GM12892 (cell line): Measurements from ENCODE around the gene CCDC30.

Source experiments
- POLR2A ChIP-seq: IDR thresholded peaks from 2 replicates; pipeline ENCODE4 v1.6.1; 2011; ENCODE audit warnings: low read depth, low read length, control low read depth
- POLR2AphosphoS5 ChIP-seq: IDR thresholded peaks from 2 replicates; pipeline ENCODE4 v1.6.1; 2011; ENCODE audit warnings: low read depth, low read length, control low read depth
- TAF1 ChIP-seq: IDR thresholded peaks from 2 replicates; pipeline ENCODE4 v1.6.1; 2011; ENCODE audit warnings: low read depth, mild to moderate bottlenecking, control low read depth, low read length, borderline replicate concordance

DNA sequence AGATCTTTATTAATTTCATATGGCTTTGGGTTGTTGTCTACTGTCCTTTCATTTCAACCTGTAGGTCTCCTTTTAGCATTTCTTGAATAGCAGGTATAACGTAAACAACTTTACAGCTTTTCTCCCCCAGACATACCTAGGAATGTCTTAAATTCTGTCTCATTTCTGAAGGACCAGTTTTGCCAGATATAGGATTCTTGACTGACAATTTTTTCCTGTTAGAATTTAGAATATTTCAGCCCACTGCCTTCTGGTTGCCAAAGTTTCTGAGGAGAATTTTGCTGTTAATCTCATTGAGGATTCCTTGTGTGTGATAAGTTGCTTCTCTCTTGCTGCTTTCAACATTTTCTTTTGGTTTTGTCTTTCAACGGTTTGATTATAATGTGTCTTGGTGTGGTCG, 60.1 kb downstream of the CCDC30 start:
- no peak for TF ChIP-seq POLR2A
- TF ChIP-seq POLR2AphosphoS5 = no peak
- TF ChIP-seq TAF1 = no peak
